Endodermal cell (in vitro differentiated cells): ENCODE data around the gene DLG5. TPM values are rescaled to one million over a fixed set of nuclear protein-coding genes. Genes with fewer than 3 reads are reported as not detected.
A peak's percentile ranks its signal among the peaks of the same experiment; 100 is the strongest.

Source experiments
- DNase-seq: peaks from one replicate; pipeline ENCODE4 v3.0.0-alpha.2; 2017
- H3K27ac ChIP-seq: 2 replicates; pipeline ENCODE4 v1.5.1; 2013; ENCODE audit warnings: mild to moderate bottlenecking, low read depth, low read length, moderate library complexity
- H3K27me3 ChIP-seq: 2 replicates; pipeline ENCODE4 v1.6.1; 2013; ENCODE audit warnings: mild to moderate bottlenecking, low read length, moderate library complexity; ENCODE audit not compliant: insufficient read depth, control insufficient read depth, poor library complexity, severe bottlenecking
- H3K36me3 ChIP-seq: 2 replicates; pipeline ENCODE4 v1.7.0; 2013; ENCODE audit warnings: mild to moderate bottlenecking, low read length, moderate library complexity; ENCODE audit not compliant: control insufficient read depth, insufficient read depth
- H3K4me1 ChIP-seq: one replicate; pipeline ENCODE4 v1.7.0; 2013; ENCODE audit warnings: low read length; ENCODE audit not compliant: control insufficient read depth, insufficient read depth
- H3K4me3 ChIP-seq: 2 replicates; pipeline ENCODE4 v1.5.1; 2013; ENCODE audit warnings: mild to moderate bottlenecking, low read length, moderate library complexity
- H3K9ac ChIP-seq: 2 replicates; pipeline ENCODE4 v1.6.1; 2013; ENCODE audit warnings: mild to moderate bottlenecking, low read length, moderate library complexity; ENCODE audit not compliant: poor library complexity, severe bottlenecking; ENCODE audit errors: extremely low read depth
- H3K9me3 ChIP-seq: 2 replicates; pipeline ENCODE4 v1.6.1; 2013; ENCODE audit warnings: mild to moderate bottlenecking, low read length, moderate library complexity; ENCODE audit not compliant: control insufficient read depth
- H3K27ac Mint-ChIP-seq: 2 replicates; pipeline ENCODE4 v1.8.0; 2020; ENCODE audit warnings: mixed read lengths
- H3K27me3 Mint-ChIP-seq: 2 replicates; pipeline ENCODE4 v1.8.0; 2021; ENCODE audit warnings: mild to moderate bottlenecking, mixed read lengths; ENCODE audit not compliant: insufficient read depth
- H3K36me3 Mint-ChIP-seq: 2 replicates; pipeline ENCODE4 v1.8.0; 2020; ENCODE audit warnings: low read depth, mixed read lengths
- H3K4me1 Mint-ChIP-seq: 2 replicates; pipeline ENCODE4 v1.8.0; 2020; ENCODE audit warnings: mixed read lengths
- H3K4me3 Mint-ChIP-seq: 2 replicates; pipeline ENCODE4 v1.8.0; 2020; ENCODE audit warnings: mild to moderate bottlenecking, moderate library complexity, mixed read lengths
- H3K9me3 Mint-ChIP-seq: 2 replicates; pipeline ENCODE4 v1.8.0; 2020; ENCODE audit warnings: mild to moderate bottlenecking, mixed read lengths
- CTCF ChIP-seq: fragments of 200-600 bp; sonication (generic); conservative IDR thresholded peaks from 2 replicates; pipeline ENCODE4 v1.5.0; 2021; ENCODE audit warnings: antibody characterized with exemption, mild to moderate bottlenecking
- WGBS, 2 experiments: methylation state at CpG; one replicate each; pipeline versions ENCODE4 v1.1.5 to v1.1.7; 2013; ENCODE audit warnings: missing lambda C conversion rate in 2 of 2, mixed read lengths in 1 of 2; ENCODE audit not compliant: insufficient coverage in 1 of 2, insufficient read length in 1 of 2; 5-methylcytosine and 5-hydroxymethylcytosine counted together
- total RNA-seq, 2 donors: library from RNA; stranded (reverse); fragmentation: NEBNext Ultra II Directional in 1 of 2; extraction: Animal tissue kit (Norgen Biotek cat#: 25700) in 1 of 2; gene quantifications; 2 replicates in 1 of 2; 3 replicates in 1 of 2; pipeline ENCODE4 v1.2.1, GENCODE V29; 2021

The DLG5 gene
- total RNA-seq, 2 donors from 2014 or later, result 79.4 to 83.4 TPM

- peak overlapping the region; percentile 40 for H3K27ac Mint-ChIP-seq
- H3K27me3 ChIP-seq, result peaks cover 10% of the 10 kb centered on the region
- peaks cover 9% of the 10 kb centered on the region for H3K4me1 ChIP-seq
- H3K4me3 Mint-ChIP-seq, result peak overlapping the region; percentile 75
- H3K36me3 ChIP-seq, result peaks cover 4% of the 10 kb centered on the region
- no peaks in the 10 kb centered on the region for H3K9me3 ChIP-seq
- peak overlapping the region; percentile 38 for H3K9ac ChIP-seq
- peaks cover 9% of the 10 kb centered on the region for H3K27me3 Mint-ChIP-seq
- peaks cover 31% of the 10 kb centered on the region for H3K4me1 Mint-ChIP-seq
- peak; percentile 46 for TF ChIP-seq CTCF
- no peak overlapping the region for H3K27ac ChIP-seq
- 2 to 8% methylated on average over 14 to 73 of the region's 73 CpGs for whole genome bisulfite sequencing, 2 experiments
- peak; percentile 87 for DNase-seq
- H3K4me3 ChIP-seq, result peak overlapping the region; percentile 82
- H3K9me3 Mint-ChIP-seq, result no peaks in the 10 kb centered on the region
- H3K36me3 Mint-ChIP-seq, result peaks cover 6% of the 10 kb centered on the region
These were observed 575 bp downstream of the DLG5 start for GRCh38 chr10:77925795-77926565.

GRCh38 chr10:77925410-77925794 lies 1.2 kb downstream of the DLG5 start:
- H3K27ac ChIP-seq, result no peak overlapping the region
- Mint-ChIP-seq H3K27ac (peak overlapping the region; percentile 40), H3K27me3 (peaks cover 9% of the 10 kb centered on the region), H3K36me3 (peaks cover 6% of the 10 kb centered on the region), H3K9me3 (no peaks in the 10 kb centered on the region), H3K4me3 (peak overlapping the region; percentile 75), H3K4me1 (peaks cover 31% of the 10 kb centered on the region)
- peak overlapping the region; percentile 38 for H3K9ac ChIP-seq
- no peaks in the 10 kb centered on the region for H3K9me3 ChIP-seq
- H3K36me3 ChIP-seq, result peaks cover 4% of the 10 kb centered on the region
- H3K4me1 ChIP-seq, result peaks cover 9% of the 10 kb centered on the region
- 38 to 53% methylated on average over 4 to 7 of the region's 7 CpGs for WGBS, 2 experiments
- no peak for TF ChIP-seq CTCF
- H3K27me3 ChIP-seq, result peaks cover 10% of the 10 kb centered on the region
- DNase-seq, result no peak
- H3K4me3 ChIP-seq, result peak overlapping the region; percentile 82

- H3K4me3 ChIP-seq, result no peak overlapping the region
- H3K27me3 ChIP-seq, result peaks cover 2% of the 10 kb centered on the region
- H3K9me3 ChIP-seq, result no peaks in the 10 kb centered on the region
- Mint-ChIP-seq H3K27ac (peak overlapping the region; percentile 48), H3K36me3 (peaks cover 15% of the 10 kb centered on the region), H3K9me3 (no peaks in the 10 kb centered on the region), H3K4me3 (no peak overlapping the region), H3K4me1 (peaks cover 38% of the 10 kb centered on the region), H3K27me3 (peaks cover under 1% of the 10 kb centered on the region)
- no peak for TF ChIP-seq CTCF
- WGBS, 2 experiments, result 86 to 92% methylated on average over 4 to 8 of the region's 8 CpGs
- no peak overlapping the region for H3K9ac ChIP-seq
- H3K36me3 ChIP-seq, result peaks cover 8% of the 10 kb centered on the region
- H3K4me1 ChIP-seq, result peaks cover 9% of the 10 kb centered on the region
- DNase-seq, result no peak
- no peak overlapping the region for H3K27ac ChIP-seq
These were observed 3.9 kb downstream of the DLG5 start for GRCh38 chr10:77922566-77923179.
